ENCODE results near the gene DOK3.
A peak's percentile ranks its signal among the peaks of the same experiment; 100 is the strongest.

DNA sequence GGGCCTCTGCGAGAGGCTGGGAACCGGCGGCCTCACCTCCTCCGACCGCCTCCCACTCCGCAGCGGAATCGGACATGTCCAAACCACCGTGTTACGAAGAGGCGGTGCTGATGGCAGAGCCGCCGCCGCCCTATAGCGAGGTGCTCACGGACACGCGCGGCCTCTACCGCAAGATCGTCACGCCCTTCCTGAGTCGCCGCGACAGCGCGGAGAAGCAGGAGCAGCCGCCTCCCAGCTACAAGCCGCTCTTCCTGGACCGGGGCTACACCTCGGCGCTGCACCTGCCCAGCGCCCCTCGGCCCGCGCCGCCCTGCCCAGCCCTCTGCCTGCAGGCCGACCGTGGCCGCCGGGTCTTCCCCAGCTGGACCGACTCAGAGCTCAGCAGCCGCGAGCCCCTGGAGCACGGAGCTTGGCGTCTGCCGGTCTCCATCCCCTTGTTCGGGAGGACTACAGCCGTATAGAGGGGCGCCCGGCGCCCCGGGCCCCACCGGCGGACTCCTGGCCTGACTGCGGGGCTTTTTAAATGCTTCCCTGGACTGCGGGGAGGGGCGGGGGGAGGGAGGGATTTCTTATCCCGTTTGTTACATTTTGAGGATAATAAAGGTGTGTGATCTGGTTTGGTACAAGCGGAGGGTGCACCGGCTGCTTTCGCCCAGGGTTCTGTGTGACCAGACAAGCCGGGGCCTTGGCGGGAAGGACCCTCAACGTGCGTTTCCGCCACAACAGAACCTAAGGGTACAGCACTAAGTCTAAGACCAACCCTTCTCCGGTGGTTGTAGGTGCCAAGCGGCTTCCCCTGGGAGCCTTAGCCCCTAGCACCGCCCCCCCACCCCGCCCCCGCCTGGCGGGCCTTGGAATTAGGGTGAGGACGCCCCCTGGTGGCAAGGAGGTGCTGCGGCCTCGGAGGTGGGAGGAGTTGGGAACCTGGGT is 53.7 kb downstream of the DOK3 start:
- TF ChIP-seq CTCF (optimal IDR thresholded peaks at IDR 0.05 in 1 of 3, IDR thresholded peaks at IDR 0.05 in 1 of 3, conservative IDR thresholded peaks at IDR 0.05 in 1 of 3; ENCODE audit: extremely low read depth in 1 of 3, insufficient read depth in 2 of 3, low read length in 3 of 3), result peak in 2 of 3 experiments; percentile 65 to 96
- no peak for TF ChIP-seq EZH2 (IDR thresholded peaks at IDR 0.05; ENCODE audit: low read length)
